ENCODE data around the gene MAGI1.

- TF ChIP-seq EMX1 (CRISPR knock-in tag; IDR thresholded peaks at IDR 0.05), result no peak
- TF ChIP-seq CTCF (IDR thresholded peaks at IDR 0.05), result no peak
- TF ChIP-seq USF2 (CRISPR knock-in tag; IDR thresholded peaks at IDR 0.05), result no peak
- no peak for TF ChIP-seq ATF6 (CRISPR knock-in tag; IDR thresholded peaks at IDR 0.05)
These were observed 534.9 kb downstream of the MAGI1 start for GRCh38 chr3:65503776-65504175.

Measured in WTC11 (cell line).